NCI-H526 (cell line): ENCODE measurements around the gene SUGP2.
A peak's percentile ranks its signal among the peaks of the same experiment; 100 is the strongest.

Experiments
- DNase-seq, 2 experiments: peaks; one replicate each; lab custom pipeline; 2025; lab: John Stamatoyannopoulos, UW

The SUGP2 gene

GRCh38 chr19:18991468-18991867 lies 41.8 kb downstream of the SUGP2 start:
- no peak for DNase-seq

- DNase-seq, result no peak
Measured at GRCh38 chr19:18991006-18991405, 42.3 kb downstream of the SUGP2 start.

- DNase-seq, result no peak
Measured at GRCh38 chr19:18990128-18990708, 43.1 kb downstream of the SUGP2 start.

- no peak for DNase-seq
Measured at GRCh38 chr19:18989316-18989715, 44.0 kb downstream of the SUGP2 start.

- DNase-seq, result no peak
Measured at GRCh38 chr19:18987456-18987855, 45.9 kb downstream of the SUGP2 start.

- DNase-seq, result no peak
Measured at GRCh38 chr19:18985257-18985656, 48.1 kb downstream of the SUGP2 start.

GRCh38 chr19:18984251-18984650 lies 49.1 kb downstream of the SUGP2 start:
- no peak for DNase-seq

GRCh38 chr19:18982669-18983068 lies 50.6 kb downstream of the SUGP2 start:
- DNase-seq, result no peak

GRCh38 chr19:18980432-18981020 lies 52.8 kb downstream of the SUGP2 start:
- DNase-seq, result no peak

GRCh38 chr19:18978616-18979015 lies 54.7 kb downstream of the SUGP2 start:
- no peak for DNase-seq

- no peak for DNase-seq
Measured at GRCh38 chr19:18975869-18976268, 57.4 kb downstream of the SUGP2 start.

GRCh38 chr19:18975011-18975410 lies 58.3 kb downstream of the SUGP2 start:
- no peak for DNase-seq

GRCh38 chr19:18972851-18973250 lies 60.5 kb downstream of the SUGP2 start:
- DNase-seq, result no peak

GRCh38 chr19:18972301-18972811 lies 61.0 kb downstream of the SUGP2 start:
- no peak for DNase-seq

- DNase-seq, result no peak
Measured at GRCh38 chr19:18969931-18970659, 63.2 kb downstream of the SUGP2 start.

GRCh38 chr19:18967358-18968146 lies 65.8 kb downstream of the SUGP2 start:
- no peak for DNase-seq

- peak; percentile 80 to 82 for DNase-seq
Measured at GRCh38 chr19:18966307-18966706, 67.0 kb downstream of the SUGP2 start.

GRCh38 chr19:18964121-18964520 lies 69.2 kb downstream of the SUGP2 start:
- DNase-seq, result no peak

- peak; percentile 11 to 70 for DNase-seq
Measured at GRCh38 chr19:18961767-18962620, 71.3 kb downstream of the SUGP2 start.

GRCh38 chr19:18960370-18960769 lies 72.9 kb downstream of the SUGP2 start:
- DNase-seq, result no peak

- DNase-seq, result no peak
Measured at GRCh38 chr19:18955042-18955441, 78.3 kb downstream of the SUGP2 start.
